ENCODE results near the gene LEP. TPM values are rescaled to one million over a fixed set of nuclear protein-coding genes. Genes with fewer than 3 reads are reported as not detected.

Gene LEP
- total and polyA plus RNA-seq, 2 donors (not counting 1 experiment from before 2014, with no cell fraction given) = not detected

- Mint-ChIP-seq H3K27ac (no peak overlapping the region), H3K4me1 (no peaks in the 10 kb centered on the region), H3K4me3 (no peak overlapping the region), H3K9me3 (ENCODE audit: insufficient read depth) (no peaks in the 10 kb centered on the region), H3K27me3 (peaks cover 38% of the 10 kb centered on the region)
- Histone ChIP-seq H2AFZ (ENCODE audit: insufficient read depth, low read depth, low read length, poor library complexity, severe bottlenecking) (no peak overlapping the region), H3K9ac (ENCODE audit: low read length) (no peak overlapping the region), H3K79me2 (ENCODE audit: control insufficient read depth, insufficient read depth, low read length) (no peaks in the 10 kb centered on the region), H3K4me2 (replicated peaks; ENCODE audit: low read depth, low read length, poor library complexity, severe bottlenecking) (no peak overlapping the region), H3K27ac (ENCODE audit: low read length in 2 of 2) (no peak overlapping the region), H3K4me3 (ENCODE audit: control extremely low read depth in 1 of 5, extremely low read depth in 1 of 5, insufficient read depth in 1 of 5, low read depth in 2 of 5, low read length in 4 of 5) (no peak overlapping the region), H3K27me3 (replicated peaks in 1 of 4; ENCODE audit: control extremely low read depth in 1 of 4, control insufficient read depth in 3 of 4, insufficient read depth in 4 of 4, low read length in 3 of 4) (peaks cover 0 to 13% (median 0%) of the 10 kb centered on the region in 4 experiments), H3K36me3 (replicated peaks in 1 of 2; ENCODE audit: control extremely low read depth in 1 of 2, control insufficient read depth in 1 of 2, extremely low read depth in 1 of 2, insufficient read depth in 2 of 2, low read length in 1 of 2) (no peaks in the 10 kb centered on the region), H4K20me1 (ENCODE audit: control insufficient read depth, insufficient read depth, low read length, poor library complexity, severe bottlenecking) (no peaks in the 10 kb centered on the region), H3K4me1 (ENCODE audit: control insufficient read depth in 2 of 2, insufficient read depth in 2 of 2, low read length in 2 of 2) (no peaks in the 10 kb centered on the region), H3K9me3 (ENCODE audit: control extremely low read depth in 1 of 3, control insufficient read depth in 2 of 3, insufficient read depth in 1 of 3, low read length in 2 of 3) (no peaks in the 10 kb centered on the region)
- ChIA-PET CTCF (interaction anchor here (0.6 to 2.3 kb wide), 3 partner anchors 9 to 11 kb away, joined by 3 to 9 read pairs (median 5); no protein-coding TSS in a partner anchor), POLR2A (no interaction called here)
- TF ChIP-seq CTCF (IDR thresholded peaks at IDR 0.05) = no peak
- TF ChIP-seq EZH2 (IDR thresholded peaks at IDR 0.05; ENCODE audit: borderline replicate concordance, insufficient read depth, low read depth, low read length, poor library complexity, severe bottlenecking) = no peak
- no peak for DNase-seq
- ATAC-seq (ENCODE audit: low read depth) = no peak
- 84% methylated on average over 6 of the region's 9 CpGs for WGBS (ENCODE audit: insufficient coverage)
- intact Hi-C loops (cut with micrococcal nuclease) = no loop called here
These were observed 23.0 kb upstream of the LEP start for GRCh38 chr7:128217967-128218652.

GRCh38 chr7:128219636-128220035 is 21.4 kb upstream of the LEP start:
- no peak for ATAC-seq (ENCODE audit: low read depth)
- no peaks in the 10 kb centered on the region for H3K79me2 ChIP-seq (ENCODE audit: control insufficient read depth, insufficient read depth, low read length)
- DNase-seq = no peak
- no peaks in the 10 kb centered on the region for H4K20me1 ChIP-seq (ENCODE audit: control insufficient read depth, insufficient read depth, low read length, poor library complexity, severe bottlenecking)
- no peak overlapping the region for H3K4me3 Mint-ChIP-seq
- WGBS (ENCODE audit: insufficient coverage) = 100% methylated on average over 1 of the region's 2 CpGs
- H3K9ac ChIP-seq (ENCODE audit: low read length) = no peak overlapping the region
- H3K9me3 Mint-ChIP-seq (ENCODE audit: insufficient read depth) = no peaks in the 10 kb centered on the region
- ChIA-PET CTCF (interaction anchor here (1.3 to 2.3 kb wide), 3 partner anchors 10 to 84 kb away, joined by 3 to 14 read pairs (median 7); no protein-coding TSS in a partner anchor), POLR2A (no interaction called here)
- TF ChIP-seq EZH2 (IDR thresholded peaks at IDR 0.05; ENCODE audit: borderline replicate concordance, insufficient read depth, low read depth, low read length, poor library complexity, severe bottlenecking) = no peak
- H3K27me3 ChIP-seq (replicated peaks in 1 of 4; ENCODE audit: control extremely low read depth in 1 of 4, control insufficient read depth in 3 of 4, insufficient read depth in 4 of 4, low read length in 3 of 4) = peaks cover 0 to 13% (median 0%) of the 10 kb centered on the region in 4 experiments
- no peak overlapping the region for H2AFZ ChIP-seq (ENCODE audit: insufficient read depth, low read depth, low read length, poor library complexity, severe bottlenecking)
- no peak overlapping the region for H3K27ac ChIP-seq (ENCODE audit: low read length in 2 of 2)
- H3K27me3 Mint-ChIP-seq = peaks cover 40% of the 10 kb centered on the region
- H3K4me1 Mint-ChIP-seq = no peaks in the 10 kb centered on the region
- intact Hi-C loops (cut with micrococcal nuclease) = no loop called here
- H3K27ac Mint-ChIP-seq = no peak overlapping the region
- no peak overlapping the region for H3K4me3 ChIP-seq (ENCODE audit: control extremely low read depth in 1 of 5, extremely low read depth in 1 of 5, insufficient read depth in 1 of 5, low read depth in 2 of 5, low read length in 4 of 5)
- H3K4me1 ChIP-seq (ENCODE audit: control insufficient read depth in 2 of 2, insufficient read depth in 2 of 2, low read length in 2 of 2) = no peaks in the 10 kb centered on the region
- H3K9me3 ChIP-seq (ENCODE audit: control extremely low read depth in 1 of 3, control insufficient read depth in 2 of 3, insufficient read depth in 1 of 3, low read length in 2 of 3) = no peaks in the 10 kb centered on the region
- H3K36me3 ChIP-seq (replicated peaks in 1 of 2; ENCODE audit: control extremely low read depth in 1 of 2, control insufficient read depth in 1 of 2, extremely low read depth in 1 of 2, insufficient read depth in 2 of 2, low read length in 1 of 2) = no peaks in the 10 kb centered on the region
- H3K4me2 ChIP-seq (replicated peaks; ENCODE audit: low read depth, low read length, poor library complexity, severe bottlenecking) = no peak overlapping the region

Measured in B cell (primary cell).